HepG2 (cell line): ENCODE results near the gene ATP7B. TPM values are rescaled to one million over a fixed set of nuclear protein-coding genes. Genes with fewer than 3 reads are reported as not detected.

Experiments used
- CCAR2 ChIP-seq: fragments of 200-400 bp; formaldehyde crosslinking; optimal IDR thresholded peaks from 2 replicates; pipeline ENCODE3; 2018; ENCODE audit warnings: low read depth, mild to moderate bottlenecking, low read length, moderate library complexity
- EHMT2 ChIP-seq: fragments of 200-600 bp; sonication (generic); IDR thresholded peaks from 2 replicates; pipeline ENCODE4 v1.7.0; 2017; ENCODE audit warnings: antibody characterized with exemption, low read depth, low read length, borderline replicate concordance
- ESRRA ChIP-seq: sonication (generic); formaldehyde crosslinking; IDR thresholded peaks from 2 replicates; pipeline ENCODE4 v1.5.1; 2020; ENCODE audit warnings: mild to moderate bottlenecking, low read depth, missing genetic modification reagents
- ETV5 ChIP-seq: IDR thresholded peaks from 2 replicates; pipeline ENCODE4 v1.6.1; 2018; ENCODE audit warnings: missing biosample characterization, missing genetic modification reagents, inconsistent platforms, borderline replicate concordance
- GATAD1 ChIP-seq: IDR thresholded peaks from 2 replicates; pipeline ENCODE4 v1.6.1; 2016; ENCODE audit warnings: missing genetic modification reagents, missing compliant biosample characterization
- MAZ ChIP-seq, 2 experiments: sonication (generic) in 1 of 2; formaldehyde crosslinking in 1 of 2; IDR thresholded peaks; 2 replicates each; pipeline versions ENCODE4 v1.5.0 to v1.6.1; 2012 to 2020; ENCODE audit warnings: low read depth in 2 of 2, mild to moderate bottlenecking in 2 of 2, borderline replicate concordance in 1 of 2, improper control_type of control experiment in 1 of 2, low read length in 1 of 2, missing genetic modification reagents in 1 of 2, moderate library complexity in 1 of 2
- MED1 ChIP-seq: sonication (generic); formaldehyde crosslinking; IDR thresholded peaks from 2 replicates; pipeline ENCODE4 v1.4.0; 2020; ENCODE audit warnings: missing genetic modification reagents
- PCBP1 ChIP-seq: fragments of 200-400 bp; formaldehyde crosslinking; IDR thresholded peaks from 2 replicates; pipeline ENCODE4 v1.6.1; 2017; ENCODE audit warnings: mild to moderate bottlenecking, low read depth, low read length, borderline replicate concordance
- PPARG ChIP-seq: conservative IDR thresholded peaks from 2 replicates; pipeline ENCODE4 v1.6.1; 2016; ENCODE audit warnings: missing biosample characterization, missing genetic modification reagents
- RFXAP ChIP-seq: sonication (generic); formaldehyde crosslinking; IDR thresholded peaks from 2 replicates; pipeline ENCODE4 v1.4.0; 2020; ENCODE audit warnings: missing genetic modification reagents, borderline replicate concordance
- SNAPC2 ChIP-seq: sonication (generic); formaldehyde crosslinking; IDR thresholded peaks from 2 replicates; pipeline ENCODE4 v1.8.1; 2022; ENCODE audit warnings: mild to moderate bottlenecking, missing genetic modification reagents
- TAF1 ChIP-seq: sonication (generic); formaldehyde crosslinking; IDR thresholded peaks from 2 replicates; pipeline ENCODE4 v1.4.0; 2020; ENCODE audit warnings: missing genetic modification reagents
- TGIF2 ChIP-seq: IDR thresholded peaks from 2 replicates; pipeline ENCODE4 v1.6.1; 2016; ENCODE audit warnings: control low read depth, missing compliant biosample characterization
- U2AF2 ChIP-seq: fragments of 200-400 bp; formaldehyde crosslinking; IDR thresholded peaks from 2 replicates; pipeline ENCODE4 v1.6.1; 2017; ENCODE audit warnings: low read depth, mild to moderate bottlenecking, low read length
- ZC3H13 ChIP-seq: sonication (generic); formaldehyde crosslinking; IDR thresholded peaks from 2 replicates; pipeline ENCODE4 v1.8.1; 2023; ENCODE audit warnings: mild to moderate bottlenecking, missing genetic modification reagents, moderate library complexity
- ZNF17 ChIP-seq: sonication (generic); formaldehyde crosslinking; IDR thresholded peaks from 2 replicates; pipeline ENCODE4 v1.5.0; 2020; ENCODE audit warnings: mild to moderate bottlenecking, missing genetic modification reagents
- ZNF20 ChIP-seq: sonication (generic); formaldehyde crosslinking; IDR thresholded peaks from 2 replicates; pipeline ENCODE4 v1.4.0; 2020; ENCODE audit warnings: mild to moderate bottlenecking, moderate library complexity, missing genetic modification reagents
- ZSCAN30 ChIP-seq: sonication (generic); formaldehyde crosslinking; IDR thresholded peaks from 2 replicates; pipeline ENCODE4 v1.5.0; 2020; ENCODE audit warnings: mild to moderate bottlenecking, missing genetic modification reagents
- polyA plus RNA-seq, 8 experiments: library from polyadenylated mRNA; depleted of rRNA in 3 of 8; stranded (reverse) in 7 of 8; unstranded in 1 of 8; fragments of >200 nt; fragmentation: Illumina TruSeq in 4 of 8; extraction: Trizol in 4 of 8; gene quantifications; 2 replicates each; pipeline versions ENCODE4 v1.2.1 to v1.2.3, GENCODE V29; 2011 to 2016; ENCODE audit warnings: low read depth in 4 of 8, missing spikeins in 1 of 8, mixed read lengths in 1 of 8; ENCODE audit not compliant: insufficient read depth in 1 of 8
- total RNA-seq, 5 experiments: library from RNA; depleted of rRNA; stranded (reverse); fragments of >200 nt; fragmentation: Illumina TruSeq; extraction: Trizol; gene quantifications; 2 replicates each; pipeline ENCODE4 v1.2.3, GENCODE V29; 2016; ENCODE audit warnings: low read depth in 1 of 5
- TF ChIP-seq, protein P1 (sequence below): sonication (generic); formaldehyde crosslinking; IDR thresholded peaks from 2 replicates; pipeline ENCODE4 v1.4.0; 2020; ENCODE audit warnings: missing genetic modification reagents
- TF ChIP-seq, protein P2 (sequence below): sonication (generic); formaldehyde crosslinking; conservative IDR thresholded peaks from 2 replicates; pipeline ENCODE4 v1.5.0; 2020; ENCODE audit warnings: missing genetic modification reagents
- TF ChIP-seq, protein P3 (sequence below): sonication (generic); formaldehyde crosslinking; IDR thresholded peaks from 2 replicates; pipeline ENCODE4 v1.8.1; 2023; ENCODE audit warnings: mild to moderate bottlenecking, missing genetic modification reagents

Gene ATP7B
- total and polyA plus RNA-seq, 2 of the 13 experiments (the other 11 are each of a cell fraction or from before 2014, with no cell fraction given), result 31.8 to 57.4 TPM

DNA sequence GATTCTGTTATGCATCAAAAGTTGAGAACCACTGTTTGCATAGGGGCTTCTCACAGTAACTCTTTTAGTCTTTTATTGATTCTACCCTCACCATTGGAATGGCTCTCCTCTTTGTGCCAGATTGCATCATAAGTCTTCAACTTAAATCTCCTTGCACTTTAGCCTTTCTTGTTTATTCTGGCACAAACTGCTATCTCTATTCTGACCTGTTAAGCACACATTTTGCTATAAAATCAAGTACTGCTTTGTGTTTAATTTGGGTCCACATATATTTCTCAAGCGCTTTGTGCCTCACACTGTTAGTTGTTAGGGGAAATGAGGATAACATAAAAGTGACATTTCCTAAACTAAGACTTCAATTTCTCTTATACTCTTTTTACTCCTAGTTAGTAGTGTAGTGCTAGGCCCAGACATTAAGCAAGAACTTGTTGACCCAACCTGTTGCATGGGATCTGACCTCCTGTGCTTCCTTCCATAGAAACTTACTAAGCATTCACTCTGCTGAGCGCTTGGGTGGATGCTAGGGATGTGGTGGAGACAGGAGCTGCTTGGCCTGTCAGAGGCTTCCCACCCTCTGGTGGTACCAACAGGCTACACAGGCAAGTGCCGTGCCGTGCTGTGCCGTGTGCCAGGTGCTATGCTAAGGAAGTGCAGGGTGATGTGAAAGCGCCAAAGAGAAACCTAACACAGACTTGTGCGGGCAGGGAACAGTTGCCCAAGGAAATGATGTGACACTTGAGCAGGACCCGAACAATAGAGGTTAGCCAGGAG lies 14.4 kb upstream of the ATP7B start (continued):
- TF ChIP-seq GATAD1 (CRISPR knock-in tag) (peak; percentile 35; the same call in 1 of the 2 replicates), SNAPC2 (peak; percentile 10; the same call in 1 of the 2 replicates), EHMT2 (peak; percentile 64; the same call in 1 of the 2 replicates), MED1 (CRISPR knock-in tag) (peak; percentile 78), ZNF17 (CRISPR knock-in tag) (no peak), TGIF2 (no peak; the same call in 1 of the 2 replicates), ESRRA (peak; percentile 60; the same call in 1 of the 2 replicates), U2AF2 (no peak), ZC3H13 (CRISPR knock-in tag) (no peak), MAZ (IDR thresholded peaks at IDR 0.05; ENCODE audit: borderline replicate concordance, low read depth, low read length) (no peak), MAZ (CRISPR knock-in tag; IDR thresholded peaks at IDR 0.05; ENCODE audit: low read depth) (no peak), TAF1 (CRISPR knock-in tag) (no peak), ETV5 (CRISPR knock-in tag) (no peak), ZSCAN30 (CRISPR knock-in tag) (no peak), PPARG (CRISPR knock-in tag) (peak; percentile 91), PCBP1 (no peak), ZNF20 (CRISPR knock-in tag) (no peak), RFXAP (CRISPR knock-in tag) (no peak), CCAR2 (peak; percentile 85)
- TF ChIP-seq, protein P1, sequence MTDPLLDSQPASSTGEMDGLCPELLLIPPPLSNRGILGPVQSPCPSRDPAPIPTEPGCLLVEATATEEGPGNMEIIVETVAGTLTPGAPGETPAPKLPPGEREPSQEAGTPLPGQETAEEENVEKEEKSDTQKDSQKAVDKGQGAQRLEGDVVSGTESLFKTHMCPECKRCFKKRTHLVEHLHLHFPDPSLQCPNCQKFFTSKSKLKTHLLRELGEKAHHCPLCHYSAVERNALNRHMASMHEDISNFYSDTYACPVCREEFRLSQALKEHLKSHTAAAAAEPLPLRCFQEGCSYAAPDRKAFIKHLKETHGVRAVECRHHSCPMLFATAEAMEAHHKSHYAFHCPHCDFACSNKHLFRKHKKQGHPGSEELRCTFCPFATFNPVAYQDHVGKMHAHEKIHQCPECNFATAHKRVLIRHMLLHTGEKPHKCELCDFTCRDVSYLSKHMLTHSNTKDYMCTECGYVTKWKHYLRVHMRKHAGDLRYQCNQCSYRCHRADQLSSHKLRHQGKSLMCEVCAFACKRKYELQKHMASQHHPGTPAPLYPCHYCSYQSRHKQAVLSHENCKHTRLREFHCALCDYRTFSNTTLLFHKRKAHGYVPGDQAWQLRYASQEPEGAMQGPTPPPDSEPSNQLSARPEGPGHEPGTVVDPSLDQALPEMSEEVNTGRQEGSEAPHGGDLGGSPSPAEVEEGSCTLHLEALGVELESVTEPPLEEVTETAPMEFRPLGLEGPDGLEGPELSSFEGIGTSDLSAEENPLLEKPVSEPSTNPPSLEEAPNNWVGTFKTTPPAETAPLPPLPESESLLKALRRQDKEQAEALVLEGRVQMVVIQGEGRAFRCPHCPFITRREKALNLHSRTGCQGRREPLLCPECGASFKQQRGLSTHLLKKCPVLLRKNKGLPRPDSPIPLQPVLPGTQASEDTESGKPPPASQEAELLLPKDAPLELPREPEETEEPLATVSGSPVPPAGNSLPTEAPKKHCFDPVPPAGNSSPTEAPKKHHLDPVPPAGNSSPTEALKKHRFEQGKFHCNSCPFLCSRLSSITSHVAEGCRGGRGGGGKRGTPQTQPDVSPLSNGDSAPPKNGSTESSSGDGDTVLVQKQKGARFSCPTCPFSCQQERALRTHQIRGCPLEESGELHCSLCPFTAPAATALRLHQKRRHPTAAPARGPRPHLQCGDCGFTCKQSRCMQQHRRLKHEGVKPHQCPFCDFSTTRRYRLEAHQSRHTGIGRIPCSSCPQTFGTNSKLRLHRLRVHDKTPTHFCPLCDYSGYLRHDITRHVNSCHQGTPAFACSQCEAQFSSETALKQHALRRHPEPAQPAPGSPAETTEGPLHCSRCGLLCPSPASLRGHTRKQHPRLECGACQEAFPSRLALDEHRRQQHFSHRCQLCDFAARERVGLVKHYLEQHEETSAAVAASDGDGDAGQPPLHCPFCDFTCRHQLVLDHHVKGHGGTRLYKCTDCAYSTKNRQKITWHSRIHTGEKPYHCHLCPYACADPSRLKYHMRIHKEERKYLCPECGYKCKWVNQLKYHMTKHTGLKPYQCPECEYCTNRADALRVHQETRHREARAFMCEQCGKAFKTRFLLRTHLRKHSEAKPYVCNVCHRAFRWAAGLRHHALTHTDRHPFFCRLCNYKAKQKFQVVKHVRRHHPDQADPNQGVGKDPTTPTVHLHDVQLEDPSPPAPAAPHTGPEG (CRISPR knock-in tag), result no peak
- TF ChIP-seq, protein P2, sequence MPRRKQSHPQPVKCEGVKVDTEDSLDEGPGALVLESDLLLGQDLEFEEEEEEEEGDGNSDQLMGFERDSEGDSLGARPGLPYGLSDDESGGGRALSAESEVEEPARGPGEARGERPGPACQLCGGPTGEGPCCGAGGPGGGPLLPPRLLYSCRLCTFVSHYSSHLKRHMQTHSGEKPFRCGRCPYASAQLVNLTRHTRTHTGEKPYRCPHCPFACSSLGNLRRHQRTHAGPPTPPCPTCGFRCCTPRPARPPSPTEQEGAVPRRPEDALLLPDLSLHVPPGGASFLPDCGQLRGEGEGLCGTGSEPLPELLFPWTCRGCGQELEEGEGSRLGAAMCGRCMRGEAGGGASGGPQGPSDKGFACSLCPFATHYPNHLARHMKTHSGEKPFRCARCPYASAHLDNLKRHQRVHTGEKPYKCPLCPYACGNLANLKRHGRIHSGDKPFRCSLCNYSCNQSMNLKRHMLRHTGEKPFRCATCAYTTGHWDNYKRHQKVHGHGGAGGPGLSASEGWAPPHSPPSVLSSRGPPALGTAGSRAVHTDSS (CRISPR knock-in tag), result no peak
- TF ChIP-seq, protein P3, sequence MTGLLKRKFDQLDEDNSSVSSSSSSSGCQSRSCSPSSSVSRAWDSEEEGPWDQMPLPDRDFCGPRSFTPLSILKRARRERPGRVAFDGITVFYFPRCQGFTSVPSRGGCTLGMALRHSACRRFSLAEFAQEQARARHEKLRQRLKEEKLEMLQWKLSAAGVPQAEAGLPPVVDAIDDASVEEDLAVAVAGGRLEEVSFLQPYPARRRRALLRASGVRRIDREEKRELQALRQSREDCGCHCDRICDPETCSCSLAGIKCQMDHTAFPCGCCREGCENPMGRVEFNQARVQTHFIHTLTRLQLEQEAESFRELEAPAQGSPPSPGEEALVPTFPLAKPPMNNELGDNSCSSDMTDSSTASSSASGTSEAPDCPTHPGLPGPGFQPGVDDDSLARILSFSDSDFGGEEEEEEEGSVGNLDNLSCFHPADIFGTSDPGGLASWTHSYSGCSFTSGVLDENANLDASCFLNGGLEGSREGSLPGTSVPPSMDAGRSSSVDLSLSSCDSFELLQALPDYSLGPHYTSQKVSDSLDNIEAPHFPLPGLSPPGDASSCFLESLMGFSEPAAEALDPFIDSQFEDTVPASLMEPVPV, result no peak
